A549 (cell line): ENCODE results near the gene NFIA. TPM values are rescaled to one million over a fixed set of nuclear protein-coding genes. Genes with fewer than 3 reads are reported as not detected.

Source experiments
- ATAC-seq, 2 experiments: fragments of 200-7000 bp in 1 of 2; fragments of >200 bp in 1 of 2; cut with Nextera tagmentation in 1 of 2; cut with Tn5 transposase in 1 of 2; 3 replicates each; pipeline versions ENCODE4 v1.8.0 to v1.9.1; 2018 to 2020; ENCODE audit warnings: mild to moderate bottlenecking in 1 of 2, moderate library complexity in 1 of 2
- CTCF ChIA-PET: fragments of 300-600 bp; sonication (Branson Sonifier 250); formaldehyde crosslinking; extraction: SDS; loops from one replicate; lab custom pipeline; 2021; ENCODE audit warnings: antibody characterized with exemption, inconsistent platforms; lab: Yijun Ruan, JAX
- POLR2A ChIA-PET: fragments of 350-600 bp; formaldehyde crosslinking; extraction: SDS; loops from one replicate; lab custom pipeline; 2021; ENCODE audit warnings: antibody characterized with exemption, inconsistent platforms; lab: Yijun Ruan, JAX
- DNase-seq, 2 experiments: peaks; one replicate each; pipeline versions ENCODE4 v3.0.0 to v3.0.0-alpha.2; 2011 to 2016; ENCODE audit warnings: low read depth in 1 of 2, low spot score in 1 of 2
- FAIRE-seq: peaks from 2 replicates; lab custom pipeline; 2011; peaks lifted over from hg19 to GRCh38; lab: Jason Lieb, UNC
- H3K27ac ChIP-seq, 2 experiments: fragments of >200 bp; sonication (Bioruptor Twin); formaldehyde crosslinking; 3 replicates each; pipeline ENCODE4 v1.5.1; 2016 to 2017
- H3K4me1 ChIP-seq: fragments of >200 bp; sonication (Bioruptor Twin); formaldehyde crosslinking; 3 replicates; pipeline ENCODE4 v1.6.1; 2016
- H3K4me2 ChIP-seq: fragments of >200 bp; sonication (Bioruptor Twin); formaldehyde crosslinking; 3 replicates; pipeline ENCODE4 v1.6.1; 2016
- H3K4me3 ChIP-seq: fragments of >200 bp; sonication (Bioruptor Twin); formaldehyde crosslinking; 3 replicates; pipeline ENCODE4 v1.5.1; 2016
- H3K9me3 ChIP-seq: fragments of >200 bp; sonication (Bioruptor Twin); formaldehyde crosslinking; 3 replicates; pipeline ENCODE4 v1.6.1; 2016
- ATOH8 ChIP-seq: fragments of 250-450 bp; sonication (Bioruptor Pico); IDR thresholded peaks from 2 replicates; pipeline ENCODE4 v1.5.0; 2020; ENCODE audit warnings: low read depth, mild to moderate bottlenecking, moderate library complexity
- BCL3 ChIP-seq: fragments of >200 bp; sonication (Bioruptor Twin); formaldehyde crosslinking; IDR thresholded peaks from 3 replicates; pipeline ENCODE4 v1.6.1; 2016
- CEBPB ChIP-seq, 2 experiments: fragments of >200 bp in 1 of 2; sonication (Bioruptor Twin) in 1 of 2; formaldehyde crosslinking in 1 of 2; IDR thresholded peaks; 2 replicates each; pipeline ENCODE4 v1.6.1; 2012 to 2016
- E2F6 ChIP-seq: IDR thresholded peaks from 2 replicates; pipeline ENCODE4 v1.6.1; 2012; ENCODE audit warnings: low read depth, borderline replicate concordance
- EHMT2 ChIP-seq: fragments of 200-600 bp; sonication (generic); IDR thresholded peaks from 2 replicates; pipeline ENCODE4 v1.6.1; 2016; ENCODE audit warnings: antibody characterized with exemption, low read depth, mild to moderate bottlenecking, moderate library complexity
- FOSB ChIP-seq: fragments of 250-450 bp; sonication (Bioruptor Pico); IDR thresholded peaks from 2 replicates; pipeline ENCODE4 v1.5.0; 2020; ENCODE audit warnings: mild to moderate bottlenecking, moderate library complexity
- FOXS1 ChIP-seq: fragments of 250-450 bp; sonication (Bioruptor Pico); IDR thresholded peaks from 2 replicates; pipeline ENCODE4 v1.5.0; 2020; ENCODE audit warnings: mild to moderate bottlenecking, moderate library complexity
- HES2 ChIP-seq: fragments of >200 bp; sonication (Bioruptor Twin); formaldehyde crosslinking; IDR thresholded peaks from 2 replicates; pipeline ENCODE4 v1.6.1; 2016
- MAX ChIP-seq: IDR thresholded peaks from 2 replicates; pipeline ENCODE4 v1.6.1; 2012
- MAZ ChIP-seq: fragments of 150-350 bp; IDR thresholded peaks from 2 replicates; pipeline ENCODE4 v1.6.1; 2014; ENCODE audit warnings: antibody characterized with exemption, low read depth, low read length, borderline replicate concordance
- MYC ChIP-seq: IDR thresholded peaks from 2 replicates; pipeline ENCODE4 v1.6.1; 2012; ENCODE audit warnings: mild to moderate bottlenecking, inconsistent platforms, low read length, improper control_type of control experiment, borderline replicate concordance
- NR3C1 ChIP-seq: fragments of >200 bp; sonication (Bioruptor Twin); formaldehyde crosslinking; IDR thresholded peaks from 3 replicates; pipeline ENCODE4 v1.6.1; 2017
- PBX3 ChIP-seq: IDR thresholded peaks from 2 replicates; pipeline ENCODE4 v1.6.1; 2012
- PHF8 ChIP-seq: fragments of 200-600 bp; sonication (generic); IDR thresholded peaks from 2 replicates; pipeline ENCODE4 v1.6.1; 2016; ENCODE audit warnings: low read depth, mild to moderate bottlenecking, antibody characterized with exemption, moderate library complexity, borderline replicate concordance
- RARB ChIP-seq: fragments of 250-450 bp; sonication (Bioruptor Pico); IDR thresholded peaks from 2 replicates; pipeline ENCODE4 v1.8.0; 2021; ENCODE audit warnings: mild to moderate bottlenecking, moderate library complexity
- RCOR1 ChIP-seq: fragments of 150-350 bp; IDR thresholded peaks from 2 replicates; pipeline ENCODE4 v1.6.1; 2014; ENCODE audit warnings: antibody characterized with exemption, low read length, low read depth
- REST ChIP-seq: fragments of 200-600 bp; sonication (generic); IDR thresholded peaks from 2 replicates; pipeline ENCODE4 v1.6.1; 2016; ENCODE audit warnings: antibody characterized with exemption, mild to moderate bottlenecking, moderate library complexity
- RNF2 ChIP-seq: fragments of 200-600 bp; sonication (generic); IDR thresholded peaks from 2 replicates; pipeline ENCODE4 v1.6.1; 2016; ENCODE audit warnings: low read depth, mild to moderate bottlenecking, antibody characterized with exemption, moderate library complexity, borderline replicate concordance
- SMC3 ChIP-seq: fragments of >200 bp; sonication (Bioruptor Twin); formaldehyde crosslinking; IDR thresholded peaks from 3 replicates; pipeline ENCODE4 v1.6.1; 2018; ENCODE audit warnings: inconsistent platforms
- SREBF2 ChIP-seq: fragments of 450-650 bp; IDR thresholded peaks from 2 replicates; pipeline ENCODE4 v1.6.1; 2014; ENCODE audit warnings: mild to moderate bottlenecking, moderate library complexity
- TFCP2L1 ChIP-seq: fragments of 250-450 bp; sonication (Bioruptor Pico); IDR thresholded peaks from 2 replicates; pipeline ENCODE4 v1.5.0; 2021; ENCODE audit warnings: mild to moderate bottlenecking
- ZC3H11A ChIP-seq: fragments of 450-650 bp; IDR thresholded peaks from 2 replicates; pipeline ENCODE4 v1.6.1; 2014; ENCODE audit warnings: antibody characterized with exemption, mild to moderate bottlenecking
- WGBS: methylation state at CpG from one replicate; pipeline ENCODE4 v1.1.6; 2017; ENCODE audit errors: missing lambda C conversion rate; 5-methylcytosine and 5-hydroxymethylcytosine counted together
- polyA plus RNA-seq, 4 experiments: library from polyadenylated mRNA; depleted of rRNA in 3 of 4; stranded (reverse); fragments of >200 nt; fragmentation: RNase III in 1 of 4; extraction: RNeasy Plus Mini Kit Qiagen cat#74134 plus additional on column Dnase treatment in 1 of 4; gene quantifications; 2 replicates in 3 of 4; 3 replicates in 1 of 4; pipeline ENCODE4 v1.2.3, GENCODE V29; 2011 to 2017

Gene NFIA
- polyA plus RNA-seq, 2 of the 4 experiments (the other 2 are of a cell fraction), result 6.5 to 25.8 TPM

- POLR2A ChIA-PET, result no interaction called here
- Histone ChIP-seq H3K9me3 (no peaks in the 10 kb centered on the region), H3K4me2 (no peak overlapping the region), H3K27ac (no peak overlapping the region; a peak in 1 of 6 replicates), H3K4me1 (peaks cover 63% of the 10 kb centered on the region)
- TF ChIP-seq RARB (no peak), NR3C1 (no peak), MYC (no peak)
- TF ChIP-seq, all 56 proteins: peak for 0
- ATAC-seq (no peak), FAIRE-seq (no peak), DNase-seq (no peak)
- no peak overlapping the region for H3K4me3 ChIP-seq
- CTCF ChIA-PET, result no interaction called here
- 90% methylated on average over 7 of the region's 7 CpGs for WGBS
Measured at GRCh38 chr1:61297887-61298286, 215.5 kb downstream of the NFIA start.

GRCh38 chr1:61299463-61299862, 217.1 kb downstream of the NFIA start:
- DNase-seq (peak in 1 of 2 experiments; percentile 27), FAIRE-seq (no peak), ATAC-seq (peak in 1 of 2 experiments; percentile 52; a peak in 2 of 6 replicates)
- peaks cover 50% of the 10 kb centered on the region for H3K4me1 ChIP-seq
- POLR2A ChIA-PET, result interaction anchor here (0.6 kb wide), 1 partner anchor 14 kb away, joined by 3 read pairs; no protein-coding TSS in a partner anchor
- no peak for TF ChIP-seq HES2
- no peak for TF ChIP-seq PHF8
- no peak for TF ChIP-seq RNF2
- TF ChIP-seq FOSB, result no peak
- no peak for TF ChIP-seq SMC3
- no peak for TF ChIP-seq RCOR1
- no peak for TF ChIP-seq TFCP2L1 (CRISPR knock-in tag)
- no peak for TF ChIP-seq FOXS1
- no peak for TF ChIP-seq MAZ
- no peak for TF ChIP-seq MYC
- TF ChIP-seq E2F6, result no peak
- no peak for TF ChIP-seq ATOH8
- TF ChIP-seq SREBF2, result no peak
- TF ChIP-seq PBX3, result no peak
- TF ChIP-seq MAX, result no peak
- no peak for TF ChIP-seq CEBPB (IDR thresholded peaks at IDR 0.05)
- peak overlapping the region; percentile 54 to 67; a peak in 5 of 6 replicates for H3K27ac ChIP-seq
- H3K4me2 ChIP-seq, result peak overlapping the region; percentile 63
- CTCF ChIA-PET, result interaction anchor here (0.8 kb wide), 1 partner anchor 13 kb away, joined by 3 read pairs; no protein-coding TSS in a partner anchor
- 0% methylated on average over 2 of the region's 2 CpGs for WGBS
- no peaks in the 10 kb centered on the region for H3K9me3 ChIP-seq
- no peak overlapping the region for H3K4me3 ChIP-seq

- POLR2A ChIA-PET, result no interaction called here
- WGBS, result 81% methylated on average over 3 of the region's 3 CpGs
- FAIRE-seq, result no peak
Measured at GRCh38 chr1:61300899-61301298, 218.5 kb downstream of the NFIA start.

More at GRCh38 chr1:61300899-61301298, 218.5 kb downstream of the NFIA start:
- CTCF ChIA-PET, result no interaction called here
- Histone ChIP-seq H3K4me2 (peak overlapping the region; percentile 54; the same call in 2 of the 3 replicates), H3K4me1 (peaks cover 45% of the 10 kb centered on the region), H3K27ac (peak overlapping the region; percentile 49 to 67; a peak in 4 of 6 replicates), H3K9me3 (no peaks in the 10 kb centered on the region), H3K4me3 (no peak overlapping the region)
- no peak for DNase-seq
- ATAC-seq, result no peak
- no peak for TF ChIP-seq EHMT2
- TF ChIP-seq ZC3H11A, result no peak
- TF ChIP-seq BCL3, result no peak
- TF ChIP-seq CEBPB (IDR thresholded peaks at IDR 0.05), result no peak
- TF ChIP-seq REST, result no peak
